Upper lobe of left lung (tissue), 4 donors: Measurements from ENCODE around the gene NPS.

Source experiments
- CTCF ChIP-seq, 6 experiments: fragments of 450-650 bp in 4 of 6; fragments of 200-600 bp in 2 of 6; sonication (generic) in 2 of 6; IDR thresholded peaks; one replicate each; pipeline ENCODE4 v1.5.1; 2016 to 2019; ENCODE audit warnings: antibody characterized with exemption in 6 of 6
- EP300 ChIP-seq, 4 donors: sonication (generic); formaldehyde crosslinking; IDR thresholded peaks; one replicate each; pipeline ENCODE4 v1.5.1; 2017; ENCODE audit warnings: antibody characterized with exemption in 4 of 4, control low read depth in 2 of 4

- TF ChIP-seq EP300 (IDR thresholded peaks at IDR 0.05) = no peak
- no peak for TF ChIP-seq CTCF (IDR thresholded peaks at IDR 0.05)
These were observed 29.8 kb downstream of the NPS start for GRCh38 chr10:127578961-127579305.
